GM11168 (cell line): ENCODE measurements around the gene FAR2.
"Not testable (repeated sequence)": the region's sequence is repeated elsewhere in the genome, so short reads cannot be mapped to it uniquely, and the experiment has no call there.

ENCODE experiments used
- in situ Hi-C: fragments of 300-500 bp; cut with MboI; formaldehyde crosslinking; loops from one replicate; pipeline ENCODE4 v1.12.0; 2022; ENCODE audit warnings: low sequenced_read_pairs; ENCODE audit not compliant: unreplicated experiment

FAR2 gene

GRCh38 chr12:29152223-29152868 lies 3.3 kb downstream of the FAR2 start:
- in situ Hi-C loops = no loop called here

GRCh38 chr12:29152981-29153630 lies 4.0 kb downstream of the FAR2 start:
- in situ Hi-C loops = no loop called here

- in situ Hi-C loops = no loop called here
Observed at GRCh38 chr12:29155079-29155478, 6.0 kb downstream of the FAR2 start.

- in situ Hi-C loops = no loop called here
Observed at GRCh38 chr12:29157486-29157946, 8.4 kb downstream of the FAR2 start.

- in situ Hi-C loops = no loop called here
Observed at GRCh38 chr12:29158115-29158763, 9.2 kb downstream of the FAR2 start.

- in situ Hi-C loops = no loop called here
Observed at GRCh38 chr12:29159661-29160060, 10.6 kb downstream of the FAR2 start.

GRCh38 chr12:29160230-29160629 lies 11.2 kb downstream of the FAR2 start:
- in situ Hi-C loops = no loop called here

GRCh38 chr12:29163146-29163545 lies 14.1 kb downstream of the FAR2 start:
- in situ Hi-C loops = no loop called here

- in situ Hi-C loops = no loop called here
Observed at GRCh38 chr12:29164477-29165393, 15.7 kb downstream of the FAR2 start.

- in situ Hi-C loops = no loop called here
Observed at GRCh38 chr12:29167445-29167844, 18.4 kb downstream of the FAR2 start.

GRCh38 chr12:29167988-29168387 lies 18.9 kb downstream of the FAR2 start:
- in situ Hi-C loops = no loop called here

- in situ Hi-C loops = not testable (repeated sequence)
Observed at GRCh38 chr12:29169978-29170377, 20.9 kb downstream of the FAR2 start.

- in situ Hi-C loops = not testable (repeated sequence)
Observed at GRCh38 chr12:29170478-29171084, 21.5 kb downstream of the FAR2 start.

GRCh38 chr12:29171421-29172258 lies 22.6 kb downstream of the FAR2 start:
- in situ Hi-C loops = no loop called here

- in situ Hi-C loops = no loop called here
Observed at GRCh38 chr12:29176941-29177340, 27.9 kb downstream of the FAR2 start.

- in situ Hi-C loops = not testable (repeated sequence)
Observed at GRCh38 chr12:29182247-29182646, 33.2 kb downstream of the FAR2 start.

GRCh38 chr12:29187756-29188155 lies 38.7 kb downstream of the FAR2 start:
- in situ Hi-C loops = no loop called here

GRCh38 chr12:29191267-29191850 lies 42.3 kb downstream of the FAR2 start:
- in situ Hi-C loops = no loop called here

GRCh38 chr12:29198901-29199300 lies 49.8 kb downstream of the FAR2 start:
- in situ Hi-C loops = no loop called here
